Loucy (cell line): ENCODE measurements around the gene TMEM204.

Source experiments
- H2AFZ ChIP-seq: fragments of 200-600 bp; sonication (generic); 2 replicates; pipeline ENCODE4 v1.6.0; 2016; ENCODE audit warnings: antibody characterized with exemption, mild to moderate bottlenecking, low read length, moderate library complexity
- H3F3A ChIP-seq: fragments of 200-600 bp; 2 replicates; pipeline ENCODE4 v1.6.0; 2016; ENCODE audit warnings: antibody characterized with exemption, low read depth, mild to moderate bottlenecking
- H3K27me3 ChIP-seq: fragments of 200-600 bp; sonication (generic); 2 replicates; pipeline ENCODE4 v1.6.1; 2014; ENCODE audit warnings: low read length, mild to moderate bottlenecking; ENCODE audit not compliant: insufficient read depth, poor library complexity, severe bottlenecking
- H3K36me3 ChIP-seq: fragments of 200-600 bp; sonication (generic); 2 replicates; pipeline ENCODE4 v1.6.1; 2016; ENCODE audit warnings: low read length; ENCODE audit not compliant: insufficient read depth
- H3K4me1 ChIP-seq: fragments of 200-600 bp; sonication (generic); 2 replicates; pipeline ENCODE4 v1.5.1; 2014; ENCODE audit warnings: low read length, mild to moderate bottlenecking; ENCODE audit not compliant: insufficient read depth, poor library complexity, severe bottlenecking
- H3K4me2 ChIP-seq: fragments of 200-600 bp; sonication (generic); 2 replicates; pipeline ENCODE4 v1.6.0; 2014; ENCODE audit warnings: antibody characterized with exemption, low read length, low read depth, mild to moderate bottlenecking; ENCODE audit not compliant: poor library complexity, severe bottlenecking
- H3K4me3 ChIP-seq: fragments of 200-600 bp; sonication (generic); 2 replicates; pipeline ENCODE4 v1.5.1; 2014; ENCODE audit warnings: low read length, mild to moderate bottlenecking, mixed read lengths; ENCODE audit not compliant: poor library complexity, severe bottlenecking
- H3K79me2 ChIP-seq: fragments of 200-600 bp; sonication (generic); 2 replicates; pipeline ENCODE4 v1.6.1; 2014; ENCODE audit warnings: low read length; ENCODE audit not compliant: insufficient read depth
- H3K9ac ChIP-seq: fragments of 200-600 bp; sonication (generic); 2 replicates; pipeline ENCODE4 v1.6.0; 2014; ENCODE audit warnings: mild to moderate bottlenecking, low read depth, low read length, moderate library complexity; ENCODE audit not compliant: poor library complexity, severe bottlenecking
- H3K9me2 ChIP-seq: fragments of 200-600 bp; sonication (generic); replicated peaks from 2 replicates; pipeline ENCODE4 v1.6.1; 2016; ENCODE audit warnings: low read depth, low read length, mixed read lengths
- H3K9me3 ChIP-seq: fragments of 200-600 bp; sonication (generic); 2 replicates; pipeline ENCODE4 v1.6.1; 2014; ENCODE audit warnings: mild to moderate bottlenecking, antibody characterized with exemption, low read length, low read depth; ENCODE audit not compliant: insufficient read depth
- H4K20me1 ChIP-seq: fragments of 200-600 bp; sonication (generic); 2 replicates; pipeline ENCODE4 v1.6.0; 2014; ENCODE audit warnings: antibody characterized with exemption, low read length, mild to moderate bottlenecking; ENCODE audit not compliant: insufficient read depth, poor library complexity, severe bottlenecking
- EZH2phosphoT487 ChIP-seq: fragments of 200-600 bp; IDR thresholded peaks from 2 replicates; pipeline ENCODE4 v1.6.1; 2018; ENCODE audit warnings: antibody characterized with exemption, mild to moderate bottlenecking, moderate library complexity, borderline replicate concordance
- TF ChIP-seq, protein P1 (sequence below): fragments of 200-600 bp; sonication (generic); conservative IDR thresholded peaks from 2 replicates; pipeline ENCODE4 v1.5.1; 2014; ENCODE audit warnings: mild to moderate bottlenecking, antibody characterized with exemption, low read length

TMEM204 gene

DNA sequence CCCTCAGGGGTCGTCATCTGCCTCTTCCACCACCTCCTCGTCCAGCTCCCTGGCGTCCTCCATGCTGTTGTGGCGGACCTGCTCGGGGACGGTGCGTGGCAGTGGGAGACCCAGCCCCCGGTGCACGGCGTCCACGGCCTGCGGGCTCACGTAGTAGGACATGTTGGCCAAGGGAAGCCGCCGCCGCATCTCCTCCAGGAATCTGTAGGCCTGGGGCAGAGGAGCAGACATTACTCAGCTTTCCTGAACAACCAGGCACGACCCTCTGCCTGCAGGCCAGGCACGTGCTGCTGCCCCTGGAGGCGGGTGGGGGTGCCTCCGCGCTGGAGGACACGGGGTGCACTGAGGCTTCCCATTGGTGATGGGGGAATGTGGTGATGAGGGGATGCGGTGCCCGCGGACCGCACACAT, 22.5 kb upstream of the TMEM204 start:
- H3K9me2 ChIP-seq, result no peaks in the 10 kb centered on the region
- H4K20me1 ChIP-seq, result no peaks in the 10 kb centered on the region
- no peak overlapping the region for H3K4me3 ChIP-seq
- no peak overlapping the region for H3K4me2 ChIP-seq
- TF ChIP-seq EZH2phosphoT487, result no peak
- TF ChIP-seq, protein P1, sequence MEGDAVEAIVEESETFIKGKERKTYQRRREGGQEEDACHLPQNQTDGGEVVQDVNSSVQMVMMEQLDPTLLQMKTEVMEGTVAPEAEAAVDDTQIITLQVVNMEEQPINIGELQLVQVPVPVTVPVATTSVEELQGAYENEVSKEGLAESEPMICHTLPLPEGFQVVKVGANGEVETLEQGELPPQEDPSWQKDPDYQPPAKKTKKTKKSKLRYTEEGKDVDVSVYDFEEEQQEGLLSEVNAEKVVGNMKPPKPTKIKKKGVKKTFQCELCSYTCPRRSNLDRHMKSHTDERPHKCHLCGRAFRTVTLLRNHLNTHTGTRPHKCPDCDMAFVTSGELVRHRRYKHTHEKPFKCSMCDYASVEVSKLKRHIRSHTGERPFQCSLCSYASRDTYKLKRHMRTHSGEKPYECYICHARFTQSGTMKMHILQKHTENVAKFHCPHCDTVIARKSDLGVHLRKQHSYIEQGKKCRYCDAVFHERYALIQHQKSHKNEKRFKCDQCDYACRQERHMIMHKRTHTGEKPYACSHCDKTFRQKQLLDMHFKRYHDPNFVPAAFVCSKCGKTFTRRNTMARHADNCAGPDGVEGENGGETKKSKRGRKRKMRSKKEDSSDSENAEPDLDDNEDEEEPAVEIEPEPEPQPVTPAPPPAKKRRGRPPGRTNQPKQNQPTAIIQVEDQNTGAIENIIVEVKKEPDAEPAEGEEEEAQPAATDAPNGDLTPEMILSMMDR, result no peak
- H3K9me3 ChIP-seq, result no peaks in the 10 kb centered on the region
- H2AFZ ChIP-seq, result no peak overlapping the region
- H3K4me1 ChIP-seq, result no peaks in the 10 kb centered on the region
- H3K27me3 ChIP-seq, result no peaks in the 10 kb centered on the region
- no peaks in the 10 kb centered on the region for H3K79me2 ChIP-seq
- H3F3A ChIP-seq, result no peaks in the 10 kb centered on the region
- no peak overlapping the region for H3K9ac ChIP-seq
- H3K36me3 ChIP-seq, result no peaks in the 10 kb centered on the region

- Histone ChIP-seq H2AFZ (no peak overlapping the region), H3K9me2 (no peaks in the 10 kb centered on the region), H3K36me3 (no peaks in the 10 kb centered on the region), H3K4me3 (no peak overlapping the region), H3K9me3 (no peaks in the 10 kb centered on the region), H3F3A (no peaks in the 10 kb centered on the region), H3K27me3 (no peaks in the 10 kb centered on the region), H3K9ac (no peak overlapping the region), H3K4me2 (no peak overlapping the region), H3K4me1 (no peaks in the 10 kb centered on the region), H3K79me2 (no peaks in the 10 kb centered on the region), H4K20me1 (no peaks in the 10 kb centered on the region)
- TF ChIP-seq, protein P1, result no peak
- TF ChIP-seq EZH2phosphoT487, result no peak
Observed at GRCh38 chr16:1511662-1512569, 21.6 kb upstream of the TMEM204 start.

- TF ChIP-seq, protein P1, result no peak
- TF ChIP-seq EZH2phosphoT487, result no peak
- no peak overlapping the region for H3K4me3 ChIP-seq
- no peak overlapping the region for H3K4me2 ChIP-seq
- H2AFZ ChIP-seq, result no peak overlapping the region
- H3K9me3 ChIP-seq, result no peaks in the 10 kb centered on the region
- no peaks in the 10 kb centered on the region for H3K9me2 ChIP-seq
- no peak overlapping the region for H3K9ac ChIP-seq
- H3F3A ChIP-seq, result no peaks in the 10 kb centered on the region
- H4K20me1 ChIP-seq, result no peaks in the 10 kb centered on the region
- no peaks in the 10 kb centered on the region for H3K4me1 ChIP-seq
- no peaks in the 10 kb centered on the region for H3K36me3 ChIP-seq
- H3K27me3 ChIP-seq, result no peaks in the 10 kb centered on the region
- H3K79me2 ChIP-seq, result no peaks in the 10 kb centered on the region
Observed at GRCh38 chr16:1512774-1513173, 20.7 kb upstream of the TMEM204 start.
